Endothelial cell of umbilical vein (primary cell): ENCODE results near the gene ZDHHC5.

Experiments
- MYC ChIP-seq: IDR thresholded peaks from one replicate; pipeline ENCODE4 v1.6.1; 2011; ENCODE audit warnings: mild to moderate bottlenecking, low read depth, low read length
- TF ChIP-seq, protein P1 (sequence below), 2 donors: IDR thresholded peaks; 1 replicate in 1 of 2; 2 replicates in 1 of 2; pipeline ENCODE4 v1.5.1; 2011; ENCODE audit warnings: low read length in 2 of 2, mild to moderate bottlenecking in 2 of 2, moderate library complexity in 2 of 2, control low read depth in 1 of 2, inconsistent platforms in 1 of 2, low read depth in 1 of 2; ENCODE audit not compliant: insufficient read depth in 1 of 2; ENCODE audit errors: extremely low read depth in 1 of 2

DNA sequence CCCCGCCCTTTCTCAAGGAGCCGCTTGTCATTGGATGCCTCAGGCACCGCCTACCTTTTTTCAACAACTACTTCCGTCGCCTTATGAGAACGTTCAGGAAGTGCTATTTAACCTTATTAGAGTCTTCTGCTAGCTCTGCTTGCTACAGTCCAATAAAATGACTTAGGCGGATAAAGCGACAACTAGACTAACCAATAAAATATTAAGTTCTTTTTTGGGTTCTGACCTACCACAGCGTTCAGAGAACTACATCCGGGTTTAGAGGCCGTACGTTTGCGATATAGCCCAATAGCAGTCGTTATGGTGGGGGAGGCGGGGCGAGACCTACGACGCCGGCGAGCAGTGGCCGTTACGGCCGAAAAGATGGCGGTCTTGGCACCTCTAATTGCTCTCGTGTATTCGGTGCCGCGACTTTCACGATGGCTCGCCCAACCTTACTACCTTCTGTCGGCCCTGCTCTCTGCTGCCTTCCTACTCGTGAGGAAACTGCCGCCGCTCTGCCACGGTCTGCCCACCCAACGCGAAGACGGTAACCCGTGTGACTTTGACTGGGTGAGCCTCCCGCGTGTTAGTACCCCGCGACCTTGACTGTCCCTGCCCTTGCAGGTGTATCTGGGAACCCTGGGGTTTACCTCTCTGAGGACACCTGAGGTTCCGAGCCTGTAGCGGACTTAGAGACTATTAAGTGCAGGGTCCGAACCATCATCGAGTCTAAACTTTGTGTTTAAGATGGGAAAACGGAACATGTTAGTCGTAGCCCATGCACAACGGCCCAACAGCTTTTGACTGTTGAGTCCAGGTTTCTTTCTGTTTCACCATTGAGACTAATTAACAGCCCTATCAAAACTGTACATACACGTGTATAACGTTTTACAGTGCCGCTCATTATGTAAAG is 44.6 kb downstream of the ZDHHC5 start, which contains the start of gene TMX2:
- TF ChIP-seq, protein P1, sequence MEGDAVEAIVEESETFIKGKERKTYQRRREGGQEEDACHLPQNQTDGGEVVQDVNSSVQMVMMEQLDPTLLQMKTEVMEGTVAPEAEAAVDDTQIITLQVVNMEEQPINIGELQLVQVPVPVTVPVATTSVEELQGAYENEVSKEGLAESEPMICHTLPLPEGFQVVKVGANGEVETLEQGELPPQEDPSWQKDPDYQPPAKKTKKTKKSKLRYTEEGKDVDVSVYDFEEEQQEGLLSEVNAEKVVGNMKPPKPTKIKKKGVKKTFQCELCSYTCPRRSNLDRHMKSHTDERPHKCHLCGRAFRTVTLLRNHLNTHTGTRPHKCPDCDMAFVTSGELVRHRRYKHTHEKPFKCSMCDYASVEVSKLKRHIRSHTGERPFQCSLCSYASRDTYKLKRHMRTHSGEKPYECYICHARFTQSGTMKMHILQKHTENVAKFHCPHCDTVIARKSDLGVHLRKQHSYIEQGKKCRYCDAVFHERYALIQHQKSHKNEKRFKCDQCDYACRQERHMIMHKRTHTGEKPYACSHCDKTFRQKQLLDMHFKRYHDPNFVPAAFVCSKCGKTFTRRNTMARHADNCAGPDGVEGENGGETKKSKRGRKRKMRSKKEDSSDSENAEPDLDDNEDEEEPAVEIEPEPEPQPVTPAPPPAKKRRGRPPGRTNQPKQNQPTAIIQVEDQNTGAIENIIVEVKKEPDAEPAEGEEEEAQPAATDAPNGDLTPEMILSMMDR (IDR thresholded peaks at IDR 0.05; ENCODE audit: extremely low read depth in 1 of 2, insufficient read depth in 1 of 2, low read depth in 1 of 2, low read length in 2 of 2) = no peak
- TF ChIP-seq MYC = no peak
